H1 (cell line): ENCODE data around the gene DAPL1. TPM values are rescaled to one million over a fixed set of nuclear protein-coding genes. Genes with fewer than 3 reads are reported as not detected.

Experiments used
- CTCF ChIA-PET: fragments of 300-600 bp; sonication (Branson Sonifier 250); formaldehyde crosslinking; loops from one replicate; lab custom pipeline; 2021; ENCODE audit not compliant: partially characterized antibody; lab: Charles Lee
- POLR2A ChIA-PET: fragments of 300-600 bp; sonication (Branson Sonifier 250); formaldehyde crosslinking; loops from one replicate; lab custom pipeline; 2021; ENCODE audit warnings: inconsistent platforms; ENCODE audit not compliant: partially characterized antibody; lab: Charles Lee
- DNase-seq, 2 experiments: peaks; one replicate each; pipeline versions ENCODE4 v3.0.0 to v3.0.0-alpha.2; 2010 to 2022; ENCODE audit warnings: low spot score in 2 of 2, low read depth in 1 of 2, mixed read lengths in 1 of 2
- FAIRE-seq: peaks from 2 replicates; lab custom pipeline; 2011; peaks lifted over from hg19 to GRCh38; lab: Jason Lieb, UNC
- H2AFZ ChIP-seq: 2 replicates; pipeline ENCODE4 v1.8.1; 2012; ENCODE audit warnings: low read length, inconsistent platforms
- H2AK5ac ChIP-seq: 2 replicates; pipeline ENCODE4 v1.6.1; 2013; ENCODE audit warnings: low read depth, low read length
- H2BK120ac ChIP-seq: replicated peaks from 2 replicates; pipeline ENCODE3; 2013; ENCODE audit warnings: low read depth, low read length, inconsistent platforms
- H2BK12ac ChIP-seq: 2 replicates; pipeline ENCODE4 v1.6.1; 2013; ENCODE audit warnings: low read depth, low read length
- H2BK15ac ChIP-seq: 2 replicates; pipeline ENCODE4 v1.6.1; 2013; ENCODE audit warnings: low read length
- H2BK20ac ChIP-seq: 2 replicates; pipeline ENCODE4 v1.6.1; 2013; ENCODE audit warnings: low read length
- H2BK5ac ChIP-seq: 2 replicates; pipeline ENCODE4 v1.6.1; 2013; ENCODE audit warnings: low read depth, low read length
- H3K14ac ChIP-seq: 2 replicates; pipeline ENCODE4 v1.6.1; 2013; ENCODE audit warnings: inconsistent platforms; ENCODE audit not compliant: insufficient read length
- H3K18ac ChIP-seq: 2 replicates; pipeline ENCODE4 v1.6.1; 2013; ENCODE audit warnings: low read length; ENCODE audit errors: extremely low read depth
- H3K23ac ChIP-seq: 2 replicates; pipeline ENCODE4 v1.6.1; 2013; ENCODE audit warnings: inconsistent platforms; ENCODE audit not compliant: insufficient read length
- H3K23me2 ChIP-seq: 2 replicates; pipeline ENCODE4 v1.6.1; 2013; ENCODE audit warnings: low read depth, low read length
- H3K27ac ChIP-seq: 2 replicates; pipeline ENCODE4 v1.6.1; 2011; ENCODE audit warnings: low read depth, low read length, inconsistent platforms
- H3K27me3 ChIP-seq, 4 experiments: replicated peaks in 1 of 4; 1 replicate in 1 of 4; 2 replicates in 3 of 4; pipeline versions ENCODE4 v1.6.1 to v1.8.1; 2011 to 2013; ENCODE audit warnings: low read length in 3 of 4, mild to moderate bottlenecking in 3 of 4, inconsistent platforms in 2 of 4, mixed read lengths in 2 of 4, moderate library complexity in 1 of 4; ENCODE audit not compliant: control insufficient read depth in 3 of 4, insufficient read depth in 3 of 4; ENCODE audit errors: extremely low read depth in 1 of 4
- H3K36me3 ChIP-seq, 4 experiments: 2 replicates each; pipeline versions ENCODE4 v1.6.1 to v1.8.1; 2011 to 2013; ENCODE audit warnings: mild to moderate bottlenecking in 4 of 4, low read length in 3 of 4, moderate library complexity in 2 of 4, control low read depth in 1 of 4, inconsistent platforms in 1 of 4; ENCODE audit not compliant: insufficient read depth in 4 of 4, control insufficient read depth in 2 of 4
- H3K4ac ChIP-seq: replicated peaks from 2 replicates; pipeline ENCODE3; 2013; ENCODE audit warnings: low read length, low read depth, mixed read lengths, inconsistent platforms; ENCODE audit not compliant: insufficient read length
- H3K4me1 ChIP-seq, 4 experiments: replicated peaks in 1 of 4; 1 replicate in 1 of 4; 2 replicates in 3 of 4; pipeline versions ENCODE4 v1.6.1 to v1.8.1; 2011 to 2013; ENCODE audit warnings: low read length in 3 of 4, inconsistent platforms in 2 of 4, mixed read lengths in 1 of 4; ENCODE audit not compliant: insufficient read depth in 4 of 4, control insufficient read depth in 3 of 4
- H3K4me2 ChIP-seq, 2 experiments: 2 replicates each; pipeline versions ENCODE4 v1.6.1 to v1.8.1; 2011 to 2013; ENCODE audit warnings: low read depth in 2 of 2, low read length in 2 of 2, control low read depth in 1 of 2, inconsistent platforms in 1 of 2, mild to moderate bottlenecking in 1 of 2; ENCODE audit not compliant: insufficient read depth in 1 of 2
- H3K4me3 ChIP-seq, 4 experiments: fragments of 200-600, 300-600 bp in 1 of 4; sonication (generic), shearing (Covaris generic), sonication (Bioruptor Twin) in 1 of 4; 2 replicates each; pipeline versions ENCODE4 v1.5.1 to v1.8.1; 2011 to 2016; ENCODE audit warnings: low read length in 4 of 4, low read depth in 3 of 4, control low read depth in 2 of 4, inconsistent platforms in 2 of 4, mild to moderate bottlenecking in 2 of 4, mixed read lengths in 1 of 4, moderate library complexity in 1 of 4; ENCODE audit not compliant: insufficient read depth in 2 of 4; ENCODE audit errors: extremely low read depth in 1 of 4
- H3K56ac ChIP-seq: replicated peaks from 2 replicates; pipeline ENCODE3; 2013; ENCODE audit warnings: low read depth, mild to moderate bottlenecking, mixed read lengths, low read length, inconsistent platforms; ENCODE audit not compliant: insufficient read length
- H3K79me1 ChIP-seq: 2 replicates; pipeline ENCODE4 v1.6.1; 2013; ENCODE audit warnings: low read depth, low read length, control low read depth
- H3K79me2 ChIP-seq, 2 experiments: 2 replicates each; pipeline versions ENCODE4 v1.6.1 to v1.8.1; 2012 to 2013; ENCODE audit warnings: low read length in 2 of 2, mild to moderate bottlenecking in 2 of 2, inconsistent platforms in 1 of 2; ENCODE audit not compliant: insufficient read depth in 2 of 2, control insufficient read depth in 1 of 2
- H3K9ac ChIP-seq, 4 experiments: replicated peaks in 1 of 4; 1 replicate in 1 of 4; 2 replicates in 3 of 4; pipeline versions ENCODE4 v1.6.1 to v1.8.1; 2011 to 2013; ENCODE audit warnings: low read depth in 3 of 4, low read length in 3 of 4, control low read depth in 2 of 4, mild to moderate bottlenecking in 2 of 4, moderate library complexity in 2 of 4, inconsistent platforms in 1 of 4; ENCODE audit errors: extremely low read depth in 1 of 4
- H3K9me3 ChIP-seq, 2 experiments: 2 replicates each; pipeline versions ENCODE4 v1.6.1 to v1.8.1; 2012 to 2013; ENCODE audit warnings: mild to moderate bottlenecking in 2 of 2, moderate library complexity in 2 of 2, control low read depth in 1 of 2, inconsistent platforms in 1 of 2, low read depth in 1 of 2, low read length in 1 of 2, mixed read lengths in 1 of 2; ENCODE audit not compliant: insufficient read depth in 2 of 2
- H4K20me1 ChIP-seq, 2 experiments: replicated peaks in 1 of 2; 2 replicates each; pipeline versions ENCODE3 to v1.8.1; 2011 to 2013; ENCODE audit warnings: inconsistent platforms in 2 of 2, low read length in 2 of 2, mild to moderate bottlenecking in 1 of 2; ENCODE audit not compliant: insufficient read depth in 2 of 2, control insufficient read depth in 1 of 2
- H4K5ac ChIP-seq: 2 replicates; pipeline ENCODE4 v1.6.1; 2013; ENCODE audit warnings: low read length, low read depth, mixed read lengths, inconsistent platforms; ENCODE audit not compliant: insufficient read length
- H4K8ac ChIP-seq: 2 replicates; pipeline ENCODE4 v1.8.0; 2013; ENCODE audit warnings: mild to moderate bottlenecking, moderate library complexity, low read length, inconsistent platforms; ENCODE audit not compliant: insufficient read depth; ENCODE audit errors: extremely low read depth
- H4K91ac ChIP-seq: replicated peaks from 2 replicates; pipeline ENCODE3; 2013; ENCODE audit warnings: low read length, mixed read lengths, inconsistent platforms; ENCODE audit not compliant: insufficient read length
- BRCA1 ChIP-seq: IDR thresholded peaks from 2 replicates; pipeline ENCODE4 v1.6.1; 2012; ENCODE audit warnings: low read depth, low read length, improper control_type of control experiment
- CBX8 ChIP-seq: fragments of 300-800, 300-1000 bp; sonication (generic); IDR thresholded peaks from 2 replicates; pipeline ENCODE4 v1.7.1; 2016; ENCODE audit warnings: low read depth, low read length, borderline replicate concordance
- E2F6 ChIP-seq: IDR thresholded peaks from 2 replicates; pipeline ENCODE4 v1.6.1; 2012; ENCODE audit warnings: inconsistent platforms
- EZH2 ChIP-seq: fragments of 200-600 bp; sonication (generic); IDR thresholded peaks from 2 replicates; pipeline ENCODE4 v1.7.1; 2012; ENCODE audit warnings: low read depth, mild to moderate bottlenecking, moderate library complexity, low read length, inconsistent platforms; ENCODE audit not compliant: severe bottlenecking
- KDM5A ChIP-seq: fragments of 200-600 bp; IDR thresholded peaks from 2 replicates; pipeline ENCODE4 v1.7.1; 2012; ENCODE audit warnings: mild to moderate bottlenecking, low read length, inconsistent platforms, mixed read lengths
- MAX ChIP-seq: IDR thresholded peaks from 2 replicates; pipeline ENCODE4 v1.6.1; 2012; ENCODE audit warnings: inconsistent platforms
- RXRA ChIP-seq: IDR thresholded peaks from 2 replicates; pipeline ENCODE4 v1.6.1; 2011; ENCODE audit warnings: low read depth, mild to moderate bottlenecking, low read length, moderate library complexity; ENCODE audit not compliant: insufficient read depth
- SAP30 ChIP-seq: fragments of 300-600 bp; sonication (generic); IDR thresholded peaks from 2 replicates; pipeline ENCODE4 v1.7.1; 2012; ENCODE audit warnings: low read length, moderate library complexity, mild to moderate bottlenecking, inconsistent platforms; ENCODE audit not compliant: insufficient read depth, insufficient replicate concordance
- SIX5 ChIP-seq: IDR thresholded peaks from 2 replicates; pipeline ENCODE4 v1.6.1; 2011; ENCODE audit warnings: mild to moderate bottlenecking, low read depth, low read length
- SUZ12 ChIP-seq: fragments of 200-600 bp; sonication (generic); IDR thresholded peaks from 2 replicates; pipeline ENCODE4 v1.6.1; 2012; ENCODE audit warnings: mild to moderate bottlenecking, inconsistent platforms, low read length, moderate library complexity, mixed read lengths
- USF2 ChIP-seq: IDR thresholded peaks from 2 replicates; pipeline ENCODE4 v1.6.1; 2011; ENCODE audit warnings: low read length, improper control_type of control experiment
- WGBS, 2 experiments: shearing (Covaris generic) in 1 of 2; methylation state at CpG; one replicate each; pipeline versions ENCODE4 v1.1.6 to v1.1.7; 2013 to 2015; ENCODE audit warnings: low lambda C conversion rate in 2 of 2, mixed read lengths in 2 of 2, inconsistent platforms in 1 of 2, low coverage in 1 of 2, missing lambda C conversion rate in 1 of 2; ENCODE audit not compliant: insufficient replicate concordance in 2 of 2, insufficient coverage in 1 of 2, insufficient read length in 1 of 2; ENCODE audit errors: extremely low coverage in 1 of 2, missing lambda C conversion rate in 1 of 2; 5-methylcytosine and 5-hydroxymethylcytosine counted together
- polyA plus RNA-seq, 7 experiments: library from polyadenylated mRNA; depleted of rRNA in 3 of 7; stranded (reverse) in 5 of 7; unstranded in 2 of 7; fragments of >200 nt in 5 of 7; fragments of 200-250 nt in 2 of 7; gene quantifications; 1 replicate in 5 of 7; 2 replicates in 1 of 7; 4 replicates in 1 of 7; pipeline versions ENCODE4 v1.2.1 to v1.2.3, GENCODE V29; 2011 to 2013; ENCODE audit warnings: missing spikeins in 2 of 7, mixed read lengths in 2 of 7
- total RNA-seq: library from RNA; stranded (reverse); fragmentation: NEBNext Ultra II Directional; extraction: Animal tissue kit (Norgen Biotek cat#: 25700); gene quantifications from 2 replicates; pipeline ENCODE4 v1.2.1, GENCODE V29; 2021

Gene DAPL1
- total and polyA plus RNA-seq, 2 of the 8 experiments (the other 6 are each of a cell fraction or from before 2014, with no cell fraction given) = not detected

- H4K91ac ChIP-seq = no peak overlapping the region
- no peaks in the 10 kb centered on the region for H4K20me1 ChIP-seq
- no peak for FAIRE-seq
- 81% methylated on average over 11 of the region's 11 CpGs; no CpG with 5 or more reads in 1 of the 2 experiments for WGBS, 2 experiments
- no peaks in the 10 kb centered on the region for H3K79me2 ChIP-seq
- no peaks in the 10 kb centered on the region for H3K79me1 ChIP-seq
- no peak overlapping the region for H3K4me3 ChIP-seq
- no peak overlapping the region for H4K8ac ChIP-seq
- no peak overlapping the region for H3K27ac ChIP-seq
- H2BK5ac ChIP-seq = no peak overlapping the region
- no peak overlapping the region for H2BK12ac ChIP-seq
- no peak overlapping the region for H2BK120ac ChIP-seq
- DNase-seq = no peak
- no peak overlapping the region for H3K23ac ChIP-seq
- H3K56ac ChIP-seq = no peak overlapping the region
- no peaks in the 10 kb centered on the region for H3K23me2 ChIP-seq
- no peak overlapping the region for H2AK5ac ChIP-seq
- no peak overlapping the region for H2AFZ ChIP-seq
- H3K4ac ChIP-seq = no peak overlapping the region
- CTCF ChIA-PET = interaction anchor here (0.6 to 3.8 kb wide), 3 partner anchors 26 to 228 kb away, joined by 5 to 12 read pairs (median 6); no protein-coding TSS in a partner anchor
- H3K36me3 ChIP-seq = no peaks in the 10 kb centered on the region
- H3K9me3 ChIP-seq = peaks cover 0 to 4% of the 10 kb centered on the region in 2 experiments; a peak in 2 of 4 replicates
- H3K4me1 ChIP-seq = peaks cover 0 to 5% (median 1%) of the 10 kb centered on the region in 4 experiments; a peak in 1 of 7 replicates
- H3K14ac ChIP-seq = no peak overlapping the region
- no peaks in the 10 kb centered on the region for H3K27me3 ChIP-seq
- H3K18ac ChIP-seq = no peak overlapping the region
- H3K4me2 ChIP-seq = no peak overlapping the region
- no peak overlapping the region for H3K9ac ChIP-seq
- no peak overlapping the region for H2BK20ac ChIP-seq
- no peak overlapping the region for H4K5ac ChIP-seq
- POLR2A ChIA-PET = no interaction called here
- no peak overlapping the region for H2BK15ac ChIP-seq
- TF ChIP-seq USF2 = no peak
- no peak for TF ChIP-seq EZH2
- TF ChIP-seq CBX8 = no peak
- no peak for TF ChIP-seq SUZ12
- no peak for TF ChIP-seq BRCA1
- no peak for TF ChIP-seq MAX
- no peak for TF ChIP-seq KDM5A
- TF ChIP-seq RXRA = no peak
- no peak for TF ChIP-seq SIX5
- no peak for TF ChIP-seq SAP30
- no peak for TF ChIP-seq E2F6
These were observed 13.0 kb upstream of the DAPL1 start for GRCh38 chr2:158782136-158782535.
